Fibroblast of skin of left quadriceps (primary cell): ENCODE measurements around the gene CEP68.
"Not testable (repeated sequence)": the region's sequence is repeated elsewhere in the genome, so short reads cannot be mapped to it uniquely, and the experiment has no call there.

Experiments
- DNase-seq, 2 experiments: peaks; one replicate each; pipeline ENCODE4 v3.0.0-alpha.2; 2013; ENCODE audit warnings: low read depth in 2 of 2

Gene CEP68

DNA sequence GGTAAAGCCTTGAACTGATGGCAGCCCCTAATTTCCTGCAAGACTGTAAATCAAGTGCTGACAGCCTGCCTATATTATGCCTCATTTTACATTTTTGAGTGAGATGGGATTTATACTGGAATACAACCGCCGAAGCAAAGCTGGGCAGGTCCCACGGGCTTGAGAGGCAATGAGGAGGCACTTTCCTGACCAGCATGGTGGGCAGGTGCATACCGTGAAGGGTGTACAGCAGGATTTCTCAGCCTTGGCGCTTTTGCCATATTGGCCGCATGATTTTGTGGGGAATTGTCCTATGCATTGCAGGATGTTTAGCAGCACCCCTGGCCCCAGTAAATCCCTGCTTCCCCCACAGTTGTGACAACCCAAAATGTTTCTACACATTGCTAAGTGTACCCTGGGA is 22.8 kb downstream of the CEP68 start:
- DNase-seq = no peak

DNA sequence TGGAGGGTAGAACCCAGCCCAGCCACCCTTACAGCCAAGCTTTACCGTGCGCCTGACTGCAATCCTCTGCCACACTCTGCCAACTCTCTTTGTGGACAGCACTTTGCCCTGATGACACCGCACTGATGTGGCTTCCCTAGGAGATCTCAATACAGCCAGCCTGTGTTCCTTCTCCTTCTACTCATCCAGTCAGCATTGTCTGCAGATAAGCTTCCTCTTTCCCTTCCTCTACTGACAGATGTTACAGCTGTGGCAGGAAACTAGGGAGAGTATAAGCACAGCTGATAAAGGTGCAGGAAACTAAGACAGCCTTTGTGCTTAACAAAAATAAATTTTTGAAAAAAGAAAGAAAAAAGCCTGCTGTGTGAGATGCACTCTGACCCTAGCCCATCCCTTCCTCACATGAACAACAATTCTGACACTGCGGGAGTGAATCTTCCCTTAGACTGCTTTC is 25.0 kb downstream of the CEP68 start:
- no peak for DNase-seq

DNA sequence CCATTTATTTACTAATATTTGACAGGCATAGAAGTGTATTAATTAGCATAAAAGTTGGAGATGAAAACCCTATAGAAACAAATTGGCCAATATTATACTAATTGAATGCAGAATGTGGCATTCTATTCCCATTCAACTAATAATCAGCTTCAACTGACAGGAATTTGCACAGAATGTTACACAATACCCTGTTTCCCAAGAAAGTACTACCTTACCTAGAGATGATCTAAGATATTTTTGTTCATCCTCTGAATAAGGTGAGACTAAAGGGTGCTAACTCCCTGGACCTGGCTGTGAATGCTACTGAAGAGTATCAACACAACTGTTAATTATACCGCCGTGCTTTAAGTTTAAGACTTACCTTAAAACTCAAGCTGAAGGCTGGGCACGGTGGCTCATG is 28.9 kb downstream of the CEP68 start:
- DNase-seq = no peak

DNA sequence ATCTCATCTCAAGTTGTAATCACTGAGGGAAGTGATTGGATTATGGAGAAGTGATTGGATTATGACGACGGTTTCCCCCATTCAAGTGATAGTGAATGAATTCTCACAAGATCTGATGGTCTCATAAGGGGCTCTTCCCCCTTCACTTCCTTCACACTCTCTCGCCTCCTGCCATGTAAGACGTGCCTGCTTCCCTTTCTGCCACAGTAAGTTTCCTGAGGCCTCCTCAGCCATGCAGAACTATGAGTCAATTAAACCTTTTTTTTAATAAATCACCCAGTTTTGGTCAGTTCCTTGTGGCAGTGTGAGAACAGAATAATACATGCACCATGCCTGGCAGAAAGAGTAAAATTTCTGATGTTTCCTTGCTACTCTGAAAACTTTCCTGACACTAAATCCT is 36.6 kb downstream of the CEP68 start:
- DNase-seq = no peak

DNA sequence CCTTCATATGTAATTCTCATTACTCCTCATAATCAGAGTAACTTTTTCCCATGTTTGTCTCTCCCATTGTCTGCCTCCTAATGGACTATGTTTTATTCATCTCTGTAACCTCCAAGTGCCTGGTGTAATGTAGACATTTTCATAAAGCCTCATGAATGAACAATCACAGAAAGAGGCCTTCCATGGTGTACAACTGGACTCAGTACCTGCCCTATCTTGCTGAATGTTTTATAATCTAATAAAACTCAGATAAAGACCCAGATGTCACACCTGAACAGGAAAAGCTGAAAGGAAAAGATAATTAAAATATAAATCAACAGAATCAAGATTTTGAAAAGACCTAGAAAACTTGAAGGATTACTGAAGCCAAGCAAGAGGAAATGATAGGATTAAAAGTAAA is 37.0 kb downstream of the CEP68 start:
- no peak for DNase-seq

DNA sequence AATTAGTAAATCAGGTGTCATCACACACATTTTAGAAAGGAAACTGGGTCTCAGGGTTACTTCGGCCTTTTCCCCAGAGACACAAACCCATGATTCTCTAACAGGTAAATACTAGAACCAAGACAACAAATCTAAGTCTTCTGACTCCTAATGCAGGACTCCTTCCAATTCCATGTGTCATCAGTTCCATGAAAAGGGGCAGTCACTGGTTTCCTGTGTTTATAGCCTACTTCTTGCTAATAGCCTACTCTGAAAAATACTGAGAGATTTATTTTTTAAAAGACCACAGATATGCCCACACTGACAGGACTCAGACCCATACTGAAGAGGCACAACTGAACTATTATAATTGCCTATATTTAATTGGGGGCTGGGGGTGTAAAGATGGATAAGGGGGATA is 40.7 kb downstream of the CEP68 start:
- no peak for DNase-seq

DNA sequence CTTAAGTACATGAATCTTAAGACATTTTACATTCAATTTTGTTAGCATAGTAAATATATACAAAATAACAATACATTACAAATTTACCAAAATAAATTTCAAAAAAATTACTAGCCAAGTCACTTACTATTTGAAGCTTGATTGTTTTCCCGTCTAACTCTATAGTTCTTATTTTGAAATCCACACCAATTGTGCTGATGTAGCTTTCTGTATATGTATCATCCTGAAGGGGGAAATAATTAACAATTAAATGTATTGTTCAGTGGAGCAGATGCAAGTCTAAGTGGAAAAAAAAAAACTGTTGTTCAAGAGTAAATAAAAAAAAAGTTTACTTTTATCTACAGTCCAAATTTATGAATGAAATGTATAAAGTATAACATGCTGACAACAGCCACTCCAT is 41.6 kb downstream of the CEP68 start:
- no peak for DNase-seq

DNA sequence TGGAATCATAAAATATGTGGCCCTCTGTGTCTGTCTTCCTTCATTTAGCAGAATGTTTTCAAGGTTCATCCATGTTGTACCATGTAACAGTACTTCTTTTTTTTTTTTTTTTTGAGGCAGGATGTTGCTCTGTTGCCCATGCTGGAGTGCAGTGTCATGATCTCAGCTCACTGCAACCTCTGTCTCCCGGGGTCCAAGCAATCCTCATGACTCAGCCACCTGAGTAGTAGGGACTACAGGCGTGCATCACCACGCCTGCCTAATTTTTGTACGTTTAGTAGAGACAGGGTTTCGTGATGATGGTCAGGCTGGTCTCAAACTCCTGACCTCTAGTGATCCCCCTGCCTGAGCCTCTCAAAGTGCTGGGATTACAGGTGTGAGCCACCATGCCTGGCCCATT is 42.5 kb downstream of the CEP68 start:
- DNase-seq = no peak

DNA sequence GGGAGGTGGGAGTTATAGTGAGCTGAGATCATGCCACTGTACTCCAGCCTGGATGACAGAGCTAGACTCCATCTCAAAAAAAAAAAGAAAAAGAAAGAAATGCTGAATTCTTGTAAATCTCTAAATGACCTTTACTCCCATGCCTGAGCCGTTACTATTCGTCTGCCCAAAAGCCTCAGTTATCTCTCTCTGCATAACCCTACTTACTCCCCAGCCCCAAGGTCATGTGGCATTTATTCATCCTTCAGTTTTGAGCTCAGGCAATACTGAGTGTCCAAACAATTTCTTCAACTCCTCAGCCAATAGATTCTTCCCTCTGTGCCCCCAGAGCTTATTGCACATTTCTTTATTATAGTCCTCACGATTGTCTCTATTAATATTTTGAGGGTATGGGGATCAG is 44.9 kb downstream of the CEP68 start:
- DNase-seq = no peak

DNA sequence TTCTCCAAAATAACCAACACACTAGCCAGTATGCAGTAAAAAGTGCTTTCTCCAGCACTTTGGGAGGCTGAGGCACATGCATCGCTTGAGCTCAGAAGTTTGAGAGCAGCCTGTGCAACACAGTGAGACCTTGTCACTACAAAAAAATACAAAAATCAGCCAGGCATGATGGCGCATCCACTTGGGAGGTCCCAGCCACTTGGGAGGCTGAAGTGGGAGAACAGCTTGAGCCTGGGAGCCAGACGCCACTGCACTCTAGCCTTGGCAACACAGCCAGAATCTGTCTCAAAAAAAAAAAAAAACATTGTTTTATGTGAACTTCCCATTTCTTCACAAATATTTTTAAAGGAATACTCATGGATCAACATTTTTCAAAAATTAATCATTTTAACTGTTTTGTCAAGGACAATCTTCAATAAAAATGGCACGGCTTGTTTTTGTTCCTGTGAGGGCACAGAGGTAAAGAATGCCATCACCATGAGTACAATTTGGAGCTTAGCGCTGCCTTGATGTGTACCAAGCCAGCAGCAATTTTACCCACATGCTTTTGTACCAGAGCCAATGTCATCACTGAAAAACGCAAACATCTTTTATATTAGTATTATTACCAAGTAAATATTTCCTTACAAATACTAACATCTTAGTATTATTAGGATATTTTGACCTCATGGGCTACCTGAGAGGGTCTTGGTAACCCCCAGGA is 46.9 kb downstream of the CEP68 start:
- no peak for DNase-seq

DNA sequence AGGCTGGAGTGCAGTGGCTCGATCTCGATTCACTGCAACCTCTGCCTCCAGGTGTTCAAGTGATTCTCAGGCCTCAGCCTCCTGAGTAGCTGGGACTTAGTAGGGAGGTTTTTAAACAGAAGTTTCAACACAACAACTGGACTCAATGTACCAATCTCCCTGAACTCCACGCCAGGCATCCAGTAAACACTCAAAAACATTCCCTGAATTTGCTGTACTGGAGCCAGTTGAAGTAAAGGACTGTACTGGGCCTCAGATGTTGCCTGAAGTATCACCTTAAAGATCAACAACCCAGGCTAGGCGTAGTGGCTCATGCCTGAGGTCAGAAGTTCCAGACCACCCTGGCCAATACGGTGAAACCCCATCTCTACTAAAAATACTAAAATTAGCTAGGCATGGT is 51.3 kb downstream of the CEP68 start:
- DNase-seq = no peak

DNA sequence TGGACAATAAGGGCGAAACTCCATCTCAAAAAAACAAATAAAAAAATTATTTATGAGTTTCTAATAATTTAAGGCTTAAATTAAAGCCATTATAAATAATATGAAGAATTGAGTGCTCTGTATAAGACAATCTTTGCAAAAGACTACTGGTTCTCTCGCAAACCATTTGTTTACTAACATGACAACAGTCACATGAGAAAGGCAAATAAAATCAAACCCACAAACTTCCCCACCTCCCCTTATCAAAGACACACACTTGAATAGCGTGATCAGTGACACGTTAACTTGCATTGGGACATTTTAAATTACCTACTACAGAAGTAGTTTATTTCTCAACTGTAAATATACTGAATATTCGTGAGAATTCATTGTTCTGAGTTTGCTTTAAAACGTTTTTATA is 52.6 kb downstream of the CEP68 start:
- DNase-seq = no peak

DNA sequence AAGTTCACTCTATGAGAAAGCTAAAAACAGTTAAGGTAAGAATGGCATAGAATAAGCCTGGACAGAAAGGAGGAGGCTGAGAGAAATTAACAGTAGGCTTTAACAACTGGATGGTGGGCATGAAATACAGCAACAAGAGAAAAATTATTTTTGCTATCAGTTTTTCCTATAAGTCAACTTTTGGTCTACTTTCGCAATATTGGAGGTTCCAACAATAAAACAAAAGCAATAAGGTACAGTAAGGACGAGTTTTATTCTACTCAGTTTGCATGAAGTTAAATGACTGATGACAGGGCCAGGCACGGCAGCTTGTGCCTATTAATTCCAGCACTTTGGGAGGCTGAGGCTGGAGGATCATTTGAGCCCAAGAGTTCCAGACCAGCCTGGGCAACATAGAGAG is 56.4 kb downstream of the CEP68 start:
- no peak for DNase-seq

DNA sequence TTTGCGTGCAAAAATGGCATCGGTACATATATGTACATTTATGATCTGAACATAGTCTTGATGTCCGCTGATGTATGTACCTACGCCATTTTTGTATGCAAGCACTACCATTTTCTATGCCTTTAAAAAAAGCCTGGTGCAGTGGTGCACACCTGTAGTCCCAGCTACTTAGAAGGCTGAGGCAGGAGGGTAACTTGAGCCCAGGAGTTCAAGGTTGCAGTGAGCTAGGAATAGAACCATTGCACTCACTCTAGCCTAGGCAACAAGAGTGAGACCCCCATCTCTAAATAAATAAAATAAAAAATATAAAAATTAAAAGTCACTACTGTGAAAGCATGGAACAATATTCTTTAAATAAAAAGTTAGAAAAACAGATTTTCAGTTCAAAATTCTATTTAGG is 57.0 kb downstream of the CEP68 start:
- no peak for DNase-seq

DNA sequence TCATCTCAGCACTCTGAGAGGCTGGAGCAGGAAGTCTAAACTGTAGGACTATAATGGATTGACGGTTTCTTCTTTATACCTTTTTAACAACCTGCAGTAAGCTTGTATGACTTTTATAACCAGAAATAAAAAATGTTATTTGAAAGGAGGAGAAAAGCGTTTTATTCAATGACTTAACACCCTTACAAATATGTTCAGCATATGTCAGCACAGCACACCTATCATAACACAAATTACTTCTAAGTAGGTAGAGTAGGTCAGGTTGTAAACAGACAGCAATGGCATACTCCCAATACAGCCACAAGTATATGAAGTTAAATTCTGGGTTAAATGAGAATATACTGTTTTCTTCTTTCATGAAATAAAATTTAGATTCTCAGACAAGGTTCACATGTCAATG is 57.6 kb downstream of the CEP68 start:
- DNase-seq = no peak

DNA sequence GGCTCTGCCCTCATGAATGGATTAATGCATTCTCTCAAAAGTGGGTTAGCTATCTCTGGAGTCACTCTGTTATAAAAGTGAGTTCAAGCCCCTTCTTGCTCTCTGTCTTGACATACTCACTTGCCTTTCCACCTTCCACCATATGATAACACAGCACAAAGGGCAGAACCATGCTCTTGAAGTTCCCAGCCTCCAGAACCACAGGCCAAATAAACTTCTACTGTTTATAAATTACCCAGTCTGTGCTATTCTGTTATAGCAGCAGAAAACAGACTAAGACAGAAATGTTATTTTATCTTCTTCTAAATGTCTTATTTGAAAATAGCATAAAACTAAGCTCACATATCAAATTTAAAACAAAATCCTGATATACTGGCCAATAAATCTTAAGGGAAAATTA is 58.7 kb downstream of the CEP68 start:
- no peak for DNase-seq

DNA sequence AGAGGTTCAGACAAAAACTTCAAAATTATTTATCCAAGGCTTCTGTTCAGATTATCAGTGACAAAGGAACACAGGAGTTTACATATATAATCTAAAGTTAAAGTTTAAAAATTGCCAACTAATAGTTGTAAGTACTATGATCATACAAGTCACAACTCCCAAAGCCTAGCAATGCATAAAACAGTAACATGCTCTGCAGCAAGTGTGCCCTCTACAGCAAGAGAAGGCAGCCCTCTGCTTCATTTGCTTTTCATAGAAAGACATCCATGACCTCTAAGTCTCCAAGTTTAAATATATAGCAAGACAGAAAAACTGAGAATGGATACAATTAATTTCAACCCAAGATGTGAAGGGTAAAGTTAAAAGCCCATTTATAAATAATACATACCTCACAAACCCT is 60.4 kb downstream of the CEP68 start:
- no peak for DNase-seq

DNA sequence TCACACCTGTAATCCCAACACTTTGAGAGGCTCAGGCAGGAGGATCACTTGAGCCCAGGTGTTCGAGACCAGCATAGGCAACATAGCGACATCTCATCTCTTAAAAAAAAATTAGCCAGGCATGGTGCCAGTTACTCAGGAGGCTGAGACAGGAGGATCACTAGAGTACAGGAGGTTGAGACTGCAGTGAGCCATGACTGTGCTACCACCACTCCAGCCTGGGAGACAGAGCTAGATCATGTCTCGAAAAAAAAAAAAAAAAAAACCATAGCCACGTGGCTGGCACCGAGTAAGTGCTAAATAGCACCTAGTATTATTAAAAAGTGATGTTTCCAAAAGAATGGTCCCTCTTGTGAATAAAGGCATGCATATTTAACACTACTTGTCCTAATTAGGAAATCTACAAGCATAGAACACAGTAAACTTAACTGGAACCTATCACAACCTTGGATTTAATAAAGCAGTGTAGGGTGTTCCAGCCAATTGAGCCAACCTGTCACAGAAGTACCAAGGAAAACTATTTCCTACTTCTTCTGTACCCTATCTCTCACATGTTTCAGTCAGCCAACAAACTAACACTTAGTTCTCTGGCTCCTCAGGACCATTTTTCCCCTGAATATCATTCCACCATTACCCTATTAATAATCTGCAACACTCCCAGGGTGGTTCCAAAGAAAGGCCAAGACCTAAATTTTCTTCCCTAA is 64.9 kb downstream of the CEP68 start:
- DNase-seq = no peak

DNA sequence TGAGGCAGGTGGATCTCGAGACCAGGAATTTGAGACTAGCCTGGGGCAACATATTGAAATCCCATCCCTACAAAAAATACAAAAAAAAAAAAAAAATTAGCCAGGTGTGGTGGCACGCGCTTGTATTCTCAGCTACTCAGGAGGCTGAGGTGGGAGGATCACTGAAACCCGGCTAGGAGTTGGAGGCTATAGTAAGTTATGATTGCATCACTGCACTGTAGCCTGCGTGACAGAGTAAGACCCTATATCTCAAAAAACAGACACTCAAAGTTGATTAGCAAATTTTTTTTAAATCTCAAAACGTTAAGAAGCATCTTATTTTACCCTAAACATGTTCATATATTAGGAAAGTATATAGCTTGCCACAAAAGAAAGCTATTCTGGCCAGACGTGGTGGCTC is 66.1 kb downstream of the CEP68 start:
- DNase-seq = no peak

DNA sequence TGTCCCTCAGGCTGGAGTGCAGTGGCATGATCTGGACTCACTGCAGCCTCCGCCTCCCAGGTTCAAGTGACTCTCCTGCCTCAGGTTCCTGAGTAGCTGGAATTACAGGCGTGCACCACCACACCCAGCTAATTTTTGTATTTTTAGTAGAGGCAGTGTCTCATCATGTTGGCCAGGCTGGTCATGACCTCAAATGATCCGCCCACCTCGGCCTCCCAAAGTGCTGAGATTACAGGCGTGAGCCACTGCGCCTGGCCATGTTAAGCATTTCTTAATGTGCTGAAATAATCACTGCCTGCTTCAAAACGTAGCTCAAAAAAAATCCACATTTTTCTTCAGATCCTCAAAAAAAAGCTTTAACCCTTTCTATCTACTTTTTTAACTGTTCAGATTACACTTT is 69.2 kb downstream of the CEP68 start:
- not testable (repeated sequence) for DNase-seq

DNA sequence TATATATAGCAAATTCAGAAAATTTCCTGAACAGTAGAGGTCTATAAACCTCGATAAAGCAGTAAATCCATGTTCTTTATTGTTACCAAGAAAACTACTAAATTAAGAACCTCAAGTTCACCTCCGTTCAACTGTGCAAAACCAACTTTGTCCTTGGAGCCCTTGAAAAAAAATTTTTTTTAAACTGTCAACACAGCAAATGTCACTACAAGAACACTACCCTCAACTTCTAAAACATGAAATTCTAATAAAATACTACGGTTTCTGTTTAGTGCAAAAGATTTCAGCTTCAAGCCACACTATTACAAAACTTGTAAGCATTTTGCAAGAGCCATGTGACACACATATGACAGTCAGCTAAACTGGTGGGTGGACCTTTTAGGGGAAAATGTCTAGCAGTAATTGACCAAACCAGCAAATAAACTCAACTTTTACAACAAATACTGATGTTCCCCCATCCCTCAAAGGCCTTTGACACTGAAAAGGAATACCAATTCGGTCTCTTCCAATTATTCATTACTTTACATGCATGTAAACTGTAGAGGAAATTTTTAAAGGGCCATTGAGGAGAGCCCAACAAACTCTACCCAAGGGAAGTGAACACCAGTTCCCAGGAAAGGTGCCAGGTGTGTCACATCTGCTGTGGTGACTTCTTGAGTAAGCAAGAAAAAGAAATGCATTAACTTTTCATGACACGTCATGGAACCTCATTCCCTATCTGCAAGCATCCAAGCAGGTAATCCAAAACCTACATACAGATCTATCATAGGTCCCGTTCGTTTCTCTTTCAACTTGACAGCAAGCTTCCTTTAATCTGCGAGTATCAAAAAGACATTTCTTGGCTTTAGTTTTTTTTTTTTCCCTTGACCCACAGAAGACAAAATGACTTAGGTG is 72.3 kb downstream of the CEP68 start:
- no peak for DNase-seq

DNA sequence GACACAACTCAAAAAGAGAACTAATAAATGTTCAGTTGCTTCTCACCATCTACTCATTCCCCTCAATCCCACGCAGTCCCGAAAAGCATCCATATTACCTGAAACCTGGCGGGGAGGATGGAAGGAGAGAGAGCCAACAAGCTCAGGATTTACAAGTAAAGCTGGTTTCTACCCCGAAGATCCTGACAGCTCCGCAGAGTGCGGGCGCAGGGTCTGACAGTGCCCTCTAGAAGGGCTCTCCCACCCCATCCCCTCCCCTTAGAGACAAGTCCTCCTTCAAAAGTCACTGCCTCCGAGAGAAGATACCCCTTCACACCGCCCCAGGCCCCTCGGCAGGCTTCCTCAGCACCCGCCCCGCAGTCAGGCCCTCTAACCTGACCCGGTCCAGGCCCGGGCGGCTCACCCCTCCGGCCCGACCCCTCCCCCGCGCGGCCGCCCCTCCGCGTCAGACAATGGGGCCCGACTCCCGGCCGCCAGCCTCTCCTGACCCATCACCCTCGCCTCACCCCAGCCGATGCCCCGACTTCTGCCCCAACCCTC is 73.1 kb downstream of the CEP68 start:
- DNase-seq = no peak
